Osteoblast (primary cell): ENCODE measurements around the gene CXXC5. TPM values are rescaled to one million over a fixed set of nuclear protein-coding genes. Genes with fewer than 3 reads are reported as not detected.

ENCODE experiments used
- DNase-seq: peaks from one replicate; pipeline ENCODE4 v3.0.0; 2011; ENCODE audit warnings: low spot score, mixed read lengths; ENCODE audit not compliant: insufficient read length; ENCODE audit errors: missing footprints
- H2AFZ ChIP-seq: 2 replicates; pipeline ENCODE4 v1.6.0; 2011; ENCODE audit warnings: mild to moderate bottlenecking, low read length
- H3K27ac ChIP-seq: 2 replicates; pipeline ENCODE4 v1.5.1; 2011; ENCODE audit warnings: mild to moderate bottlenecking, low read depth, low read length, moderate library complexity
- H3K27me3 ChIP-seq: 2 replicates; pipeline ENCODE4 v1.6.0; 2012; ENCODE audit warnings: mild to moderate bottlenecking, control low read depth, inconsistent platforms, low read length, moderate library complexity; ENCODE audit not compliant: insufficient read depth
- H3K36me3 ChIP-seq: 2 replicates; pipeline ENCODE4 v1.5.1; 2011; ENCODE audit warnings: mild to moderate bottlenecking, low read length, control low read depth, moderate library complexity; ENCODE audit not compliant: insufficient read depth
- H3K4me1 ChIP-seq: 2 replicates; pipeline ENCODE4 v1.5.1; 2011; ENCODE audit warnings: mild to moderate bottlenecking, low read length, control low read depth, moderate library complexity; ENCODE audit not compliant: insufficient read depth
- H3K4me2 ChIP-seq: 2 replicates; pipeline ENCODE4 v1.6.0; 2011; ENCODE audit warnings: mild to moderate bottlenecking, low read length; ENCODE audit not compliant: insufficient read depth
- H3K4me3 ChIP-seq: fragments of 200-600 bp; sonication (generic); 3 replicates; pipeline ENCODE4 v1.5.1; 2012; ENCODE audit warnings: mild to moderate bottlenecking, low read length, inconsistent platforms; ENCODE audit not compliant: insufficient read depth
- H3K79me2 ChIP-seq: 2 replicates; pipeline ENCODE4 v1.6.0; 2012; ENCODE audit warnings: mild to moderate bottlenecking, low read length, control low read depth, inconsistent platforms; ENCODE audit not compliant: insufficient read depth
- H3K9me3 ChIP-seq: 2 replicates; pipeline ENCODE4 v1.5.1; 2011; ENCODE audit warnings: low read depth, low read length, control low read depth
- H4K20me1 ChIP-seq: 2 replicates; pipeline ENCODE4 v1.6.0; 2012; ENCODE audit warnings: mild to moderate bottlenecking, low read length, control low read depth; ENCODE audit not compliant: insufficient read depth
- CTCF ChIP-seq: IDR thresholded peaks from 2 replicates; pipeline ENCODE4 v1.5.1; 2011; ENCODE audit warnings: mild to moderate bottlenecking, low read depth, low read length, moderate library complexity; ENCODE audit errors: extremely low read depth
- total RNA-seq: library from RNA; depleted of rRNA; stranded (reverse); fragments of >200 nt; gene quantifications from 2 replicates; pipeline ENCODE4 v1.2.3, GENCODE V29; 2012

The CXXC5 gene
- total RNA-seq, 1 donor: 186 TPM

- no peaks in the 10 kb centered on the region for H3K27me3 ChIP-seq
- no peak overlapping the region for H3K4me3 ChIP-seq
- TF ChIP-seq CTCF: no peak
- no peaks in the 10 kb centered on the region for H3K9me3 ChIP-seq
- DNase-seq: no peak
- H3K36me3 ChIP-seq: peaks cover 68% of the 10 kb centered on the region
- H4K20me1 ChIP-seq: peaks cover 51% of the 10 kb centered on the region
- H2AFZ ChIP-seq: no peak overlapping the region
- peaks cover 74% of the 10 kb centered on the region for H3K79me2 ChIP-seq
- no peak overlapping the region for H3K4me2 ChIP-seq
- H3K4me1 ChIP-seq: peaks cover 22% of the 10 kb centered on the region
- peak overlapping the region; percentile 31 for H3K27ac ChIP-seq
These were observed 37.7 kb downstream of the CXXC5 start for GRCh38 chr5:139685886-139686285.

GRCh38 chr5:139686356-139686705 is 38.2 kb downstream of the CXXC5 start:
- Histone ChIP-seq H4K20me1 (peaks cover 47% of the 10 kb centered on the region), H3K4me3 (no peak overlapping the region), H3K79me2 (peaks cover 70% of the 10 kb centered on the region), H3K27me3 (no peaks in the 10 kb centered on the region), H3K4me1 (peaks cover 26% of the 10 kb centered on the region), H3K36me3 (peaks cover 63% of the 10 kb centered on the region), H3K27ac (no peak overlapping the region), H3K4me2 (no peak overlapping the region), H2AFZ (no peak overlapping the region), H3K9me3 (no peaks in the 10 kb centered on the region)
- no peak for TF ChIP-seq CTCF
- no peak for DNase-seq

GRCh38 chr5:139686706-139687441 is 38.7 kb downstream of the CXXC5 start:
- no peak for TF ChIP-seq CTCF
- H3K27ac ChIP-seq: peak overlapping the region; percentile 7
- no peaks in the 10 kb centered on the region for H3K27me3 ChIP-seq
- H3K36me3 ChIP-seq: peaks cover 58% of the 10 kb centered on the region
- H3K9me3 ChIP-seq: no peaks in the 10 kb centered on the region
- peaks cover 41% of the 10 kb centered on the region for H4K20me1 ChIP-seq
- peaks cover 31% of the 10 kb centered on the region for H3K4me1 ChIP-seq
- H2AFZ ChIP-seq: no peak overlapping the region
- no peak for DNase-seq
- no peak overlapping the region for H3K4me2 ChIP-seq
- peaks cover 64% of the 10 kb centered on the region for H3K79me2 ChIP-seq
- no peak overlapping the region for H3K4me3 ChIP-seq

- Histone ChIP-seq H3K27ac (peak overlapping the region; percentile 7), H3K79me2 (peaks cover 57% of the 10 kb centered on the region)
- no peak for DNase-seq
These were observed 39.5 kb downstream of the CXXC5 start for GRCh38 chr5:139687656-139688055.

More at GRCh38 chr5:139687656-139688055, 39.5 kb downstream of the CXXC5 start:
- no peaks in the 10 kb centered on the region for H3K9me3 ChIP-seq
- H3K4me3 ChIP-seq: no peak overlapping the region
- H3K4me2 ChIP-seq: no peak overlapping the region
- H3K27me3 ChIP-seq: no peaks in the 10 kb centered on the region
- H3K4me1 ChIP-seq: peaks cover 32% of the 10 kb centered on the region
- no peak overlapping the region for H2AFZ ChIP-seq
- peaks cover 36% of the 10 kb centered on the region for H4K20me1 ChIP-seq
- no peak for TF ChIP-seq CTCF
- peaks cover 52% of the 10 kb centered on the region for H3K36me3 ChIP-seq
